ENCODE results near the gene UVRAG. TPM values are rescaled to one million over a fixed set of nuclear protein-coding genes. Genes with fewer than 3 reads are reported as not detected.

UVRAG gene
- total and polyA plus RNA-seq, 2 of the 4 experiments (the other 2 are of a cell fraction): 5.6 to 10.9 TPM

GRCh38 chr11:75856912-75857311, 41.9 kb downstream of the UVRAG start:
- H2AK5ac ChIP-seq (ENCODE audit: low read depth, low read length): no peak overlapping the region
- H2AK9ac ChIP-seq (replicated peaks; ENCODE audit: low read depth, low read length, poor library complexity): no peak overlapping the region
- no peaks in the 10 kb centered on the region for H4K20me1 ChIP-seq (ENCODE audit: insufficient read depth, low read length)
- H3K4me3 ChIP-seq (ENCODE audit: insufficient read depth, low read depth, low read length): no peak overlapping the region
- in situ Hi-C loops (cut with MboI; ENCODE audit: low sequenced_read_pairs): no loop called here
- BruUV-seq (replicated peaks): no TSS peak
- dilution Hi-C loops (cut with HindIII; ENCODE audit: low sequenced_read_pairs, unreplicated experiment): no loop called here
- no peak overlapping the region for H2BK5ac ChIP-seq (ENCODE audit: low read depth, low read length, poor library complexity, severe bottlenecking)
- no peaks in the 10 kb centered on the region for H3K27me3 ChIP-seq (ENCODE audit: control insufficient read depth, insufficient read depth, low read length)
- ChIA-PET CTCF (no interaction called here), POLR2A (ENCODE audit: unreplicated experiment) (no interaction called here)
- H3K79me1 ChIP-seq (ENCODE audit: low read depth in 1 of 2, low read length in 2 of 2): peaks cover 12 to 21% of the 10 kb centered on the region in 2 experiments
- H2AFZ ChIP-seq (replicated peaks; ENCODE audit: low read length, poor library complexity): no peak overlapping the region
- H2BK120ac ChIP-seq (ENCODE audit: low read depth, low read length): no peak overlapping the region
- no peak overlapping the region for H3K27ac ChIP-seq (ENCODE audit: insufficient read depth, low read length)
- no peak overlapping the region for H3K18ac ChIP-seq (ENCODE audit: low read depth, low read length)
- intact Hi-C loops (cut with micrococcal nuclease): no loop called here
- no peak overlapping the region for H3K4me2 ChIP-seq (ENCODE audit: low read depth, low read length)
- H3K36me3 ChIP-seq (ENCODE audit: control insufficient read depth, insufficient read depth, low read length): 0 out of 2 replicates have a peak, but pooled peaks cover 1% of the 10 kb centered on the region
- H3K56ac ChIP-seq (ENCODE audit: extremely low read depth, insufficient read depth, low read length): no peak overlapping the region
- no peak overlapping the region for H3K4ac ChIP-seq (ENCODE audit: low read depth, low read length)
- no peak for DNase-seq
- no peaks in the 10 kb centered on the region for H3K9me3 ChIP-seq (ENCODE audit: control insufficient read depth, insufficient read depth, low read length)
- H2BK15ac ChIP-seq (ENCODE audit: low read depth, low read length): no peak overlapping the region
- H3K4me1 ChIP-seq (ENCODE audit: control insufficient read depth, insufficient read depth, low read length): no peaks in the 10 kb centered on the region; the same call in 1 of the 2 replicates
- no peak overlapping the region for H3K9ac ChIP-seq (ENCODE audit: low read depth, low read length)
- no peak overlapping the region for H4K91ac ChIP-seq (ENCODE audit: insufficient read depth, low read depth, low read length)
- no peak overlapping the region for H3K23ac ChIP-seq (ENCODE audit: low read depth, low read length)
- 100% methylated on average over 3 of the region's 3 CpGs; no CpG with 5 or more reads in 1 of the 2 experiments for WGBS, 2 experiments (ENCODE audit: extremely low coverage in 2 of 2, insufficient read length in 1 of 2)
- no peak overlapping the region for H2BK20ac ChIP-seq (ENCODE audit: low read depth, low read length)
- H4K8ac ChIP-seq (ENCODE audit: low read depth in 2 of 2, low read length in 2 of 2): no peak overlapping the region
- no peak overlapping the region for H4K5ac ChIP-seq (ENCODE audit: low read depth, low read length)
- no peaks in the 10 kb centered on the region for H3K9me1 ChIP-seq (ENCODE audit: insufficient read depth, low read length)
- ATAC-seq (ENCODE audit: low read depth): no peak
- H3K14ac ChIP-seq (replicated peaks; ENCODE audit: low read depth, low read length): no peak overlapping the region
- TF ChIP-seq CEBPB (IDR thresholded peaks at IDR 0.05; ENCODE audit: low read depth, low read length) (no peak), MAZ (IDR thresholded peaks at IDR 0.05; ENCODE audit: borderline replicate concordance, low read depth, low read length) (no peak), BHLHE40 (IDR thresholded peaks at IDR 0.05; ENCODE audit: low read depth, low read length) (no peak), NFE2L2 (IDR thresholded peaks at IDR 0.05; ENCODE audit: low read depth, low read length) (no peak), CHD1 (IDR thresholded peaks at IDR 0.05; ENCODE audit: low read depth, low read length) (no peak), FOS (IDR thresholded peaks at IDR 0.05; ENCODE audit: low read depth, low read length) (no peak), MXI1 (IDR thresholded peaks at IDR 0.05; ENCODE audit: borderline replicate concordance, low read depth, low read length) (no peak), SMC3 (IDR thresholded peaks at IDR 0.05; ENCODE audit: low read depth, low read length) (no peak), RCOR1 (IDR thresholded peaks at IDR 0.05; ENCODE audit: insufficient replicate concordance, low read length) (no peak), RAD21 (IDR thresholded peaks at IDR 0.05; ENCODE audit: low read length) (no peak), CTCF (conservative IDR thresholded peaks at IDR 0.05; ENCODE audit: low read depth, low read length) (no peak), POLR2A (IDR thresholded peaks at IDR 0.05; ENCODE audit: low read depth, low read length) (no peak), MAFK (IDR thresholded peaks at IDR 0.05; ENCODE audit: low read depth, low read length) (no peak)

Measured in IMR-90 (cell line).